ENCODE results near the gene SLC25A36. TPM values are rescaled to one million over a fixed set of nuclear protein-coding genes. Genes with fewer than 3 reads are reported as not detected.

The SLC25A36 gene
- total RNA-seq, 1 donor from 2014 or later = 56.0 TPM

- intact Hi-C loops (cut with DNase I) = no loop called here
- no peaks in the 10 kb centered on the region for H3K27me3 ChIP-seq
- H3K4me3 ChIP-seq = no peak overlapping the region
- H3K27ac ChIP-seq = no peak overlapping the region
- no peaks in the 10 kb centered on the region for H3K36me3 ChIP-seq
- no peak for DNase-seq (ENCODE audit: extremely low spot score in 2 of 2)
- TF ChIP-seq CTCF (IDR thresholded peaks at IDR 0.05) (no peak), POLR2A (IDR thresholded peaks at IDR 0.05) (no peak), POLR2AphosphoS5 (IDR thresholded peaks at IDR 0.05; ENCODE audit: insufficient read depth in 1 of 2, low read depth in 1 of 2) (no peak)
- H3K9me3 ChIP-seq = no peaks in the 10 kb centered on the region
- H3K4me1 ChIP-seq = no peaks in the 10 kb centered on the region
Measured at GRCh38 chr3:140911822-140912221, 29.8 kb upstream of the SLC25A36 start.

GRCh38 chr3:140913728-140914127 is 27.9 kb upstream of the SLC25A36 start:
- Histone ChIP-seq H3K4me1 (no peaks in the 10 kb centered on the region), H3K27me3 (no peaks in the 10 kb centered on the region), H3K4me3 (no peak overlapping the region), H3K36me3 (no peaks in the 10 kb centered on the region), H3K27ac (no peak overlapping the region), H3K9me3 (no peaks in the 10 kb centered on the region)
- DNase-seq (ENCODE audit: extremely low spot score in 2 of 2) = no peak
- TF ChIP-seq POLR2AphosphoS5 (IDR thresholded peaks at IDR 0.05; ENCODE audit: insufficient read depth in 1 of 2, low read depth in 1 of 2) (no peak), POLR2A (IDR thresholded peaks at IDR 0.05) (no peak), CTCF (IDR thresholded peaks at IDR 0.05) (no peak)
- intact Hi-C loops (cut with DNase I) = no loop called here

- Histone ChIP-seq H3K36me3 (no peaks in the 10 kb centered on the region), H3K27me3 (no peaks in the 10 kb centered on the region), H3K4me1 (no peaks in the 10 kb centered on the region), H3K27ac (no peak overlapping the region), H3K4me3 (no peak overlapping the region), H3K9me3 (no peaks in the 10 kb centered on the region)
- TF ChIP-seq POLR2AphosphoS5 (IDR thresholded peaks at IDR 0.05; ENCODE audit: insufficient read depth in 1 of 2, low read depth in 1 of 2) (no peak), CTCF (IDR thresholded peaks at IDR 0.05) (no peak)
- intact Hi-C loops (cut with DNase I) = no loop called here
- no peak for DNase-seq (ENCODE audit: extremely low spot score in 2 of 2)
Measured at GRCh38 chr3:140914384-140914945, 27.2 kb upstream of the SLC25A36 start.

GRCh38 chr3:140916603-140917002 is 25.0 kb upstream of the SLC25A36 start:
- Histone ChIP-seq H3K4me1 (no peaks in the 10 kb centered on the region), H3K27me3 (no peaks in the 10 kb centered on the region), H3K4me3 (no peak overlapping the region), H3K36me3 (no peaks in the 10 kb centered on the region), H3K27ac (no peak overlapping the region), H3K9me3 (no peaks in the 10 kb centered on the region)
- intact Hi-C loops (cut with DNase I) = no loop called here
- no peak for DNase-seq (ENCODE audit: extremely low spot score in 2 of 2)
- TF ChIP-seq POLR2AphosphoS5 (IDR thresholded peaks at IDR 0.05; ENCODE audit: insufficient read depth in 1 of 2, low read depth in 1 of 2) (no peak), POLR2A (IDR thresholded peaks at IDR 0.05) (no peak), CTCF (IDR thresholded peaks at IDR 0.05) (no peak)

GRCh38 chr3:140917772-140918171 is 23.9 kb upstream of the SLC25A36 start:
- no peaks in the 10 kb centered on the region for H3K27me3 ChIP-seq
- H3K9me3 ChIP-seq = no peaks in the 10 kb centered on the region
- no peak for TF ChIP-seq POLR2A (IDR thresholded peaks at IDR 0.05)
- no peak overlapping the region for H3K4me3 ChIP-seq
- no peak for DNase-seq (ENCODE audit: extremely low spot score in 2 of 2)
- H3K27ac ChIP-seq = no peak overlapping the region
- intact Hi-C loops (cut with DNase I) = no loop called here
- no peaks in the 10 kb centered on the region for H3K36me3 ChIP-seq
- H3K4me1 ChIP-seq = no peaks in the 10 kb centered on the region

All from vagina (tissue), 2 donors.